Esophagus muscularis mucosa (tissue), 4 donors: ENCODE results near the gene LBHD2. TPM values are rescaled to one million over a fixed set of nuclear protein-coding genes. Genes with fewer than 3 reads are reported as not detected.

Experiments
- DNase-seq: peaks from one replicate; pipeline ENCODE4 v3.0.0-alpha.2; 2017; ENCODE audit errors: extremely low spot score
- H3K27ac ChIP-seq, 4 donors: fragments of 200-600 bp; sonication (generic); replicated peaks in 1 of 4; 1 replicate in 3 of 4; 2 replicates in 1 of 4; pipeline ENCODE4 v1.5.1; 2016 to 2019; ENCODE audit warnings: mild to moderate bottlenecking in 1 of 4
- H3K27me3 ChIP-seq, 4 donors: fragments of 200-600 bp; sonication (generic); one replicate each; pipeline versions ENCODE4 v1.5.1 to v1.6.0; 2016 to 2019
- H3K36me3 ChIP-seq, 4 donors: fragments of 200-600 bp; sonication (generic); one replicate each; pipeline ENCODE4 v1.5.1; 2016 to 2019
- H3K4me1 ChIP-seq, 4 donors: fragments of 200-600 bp; sonication (generic); one replicate each; pipeline ENCODE4 v1.5.1; 2016 to 2019
- H3K4me3 ChIP-seq, 4 donors: fragments of 200-600 bp; sonication (generic); 1 replicate in 2 of 4; 2 replicates in 2 of 4; pipeline ENCODE4 v1.5.1; 2016 to 2019; ENCODE audit warnings: mild to moderate bottlenecking in 4 of 4, moderate library complexity in 1 of 4
- H3K9me3 ChIP-seq, 4 donors: fragments of 200-600 bp; sonication (generic); 1 replicate in 3 of 4; 2 replicates in 1 of 4; pipeline ENCODE4 v1.5.1; 2016 to 2019
- EP300 ChIP-seq: sonication (generic); formaldehyde crosslinking; IDR thresholded peaks from one replicate; pipeline ENCODE4 v1.6.1; 2017; ENCODE audit warnings: antibody characterized with exemption
- POLR2A ChIP-seq: fragments of 450-650 bp; IDR thresholded peaks from one replicate; pipeline ENCODE4 v1.6.1; 2017; ENCODE audit warnings: antibody characterized with exemption, moderate library complexity, mild to moderate bottlenecking, low read depth
- POLR2AphosphoS5 ChIP-seq, 2 donors: sonication (generic); formaldehyde crosslinking; IDR thresholded peaks; one replicate each; pipeline ENCODE4 v1.6.1; 2017; ENCODE audit warnings: antibody characterized with exemption in 2 of 2
- WGBS: methylation state at CpG from one replicate; pipeline ENCODE4 v1.1.5; 2018; 5-methylcytosine and 5-hydroxymethylcytosine counted together
- intact Hi-C: fragments of 100-400 bp; cut with DNase I; formaldehyde crosslinking; loops from one replicate; pipeline ENCODE4 v1.15.1; 2023
- total RNA-seq, 4 donors: library from RNA; depleted of rRNA; stranded (reverse); fragments of >200 nt; gene quantifications; one replicate each; pipeline versions ENCODE4 v1.1.0 to v1.2.1, GENCODE V29; 2016
- TF ChIP-seq, protein P1 (sequence below), 3 experiments: fragments of 200-600 bp in 2 of 3; fragments of 450-650 bp in 1 of 3; sonication (generic) in 2 of 3; IDR thresholded peaks; one replicate each; pipeline ENCODE4 v1.5.1; 2017 to 2019; ENCODE audit warnings: antibody characterized with exemption in 3 of 3, mild to moderate bottlenecking in 2 of 3, moderate library complexity in 1 of 3

Gene LBHD2
- total RNA-seq, 4 donors from 2014 or later, result not detected

DNA sequence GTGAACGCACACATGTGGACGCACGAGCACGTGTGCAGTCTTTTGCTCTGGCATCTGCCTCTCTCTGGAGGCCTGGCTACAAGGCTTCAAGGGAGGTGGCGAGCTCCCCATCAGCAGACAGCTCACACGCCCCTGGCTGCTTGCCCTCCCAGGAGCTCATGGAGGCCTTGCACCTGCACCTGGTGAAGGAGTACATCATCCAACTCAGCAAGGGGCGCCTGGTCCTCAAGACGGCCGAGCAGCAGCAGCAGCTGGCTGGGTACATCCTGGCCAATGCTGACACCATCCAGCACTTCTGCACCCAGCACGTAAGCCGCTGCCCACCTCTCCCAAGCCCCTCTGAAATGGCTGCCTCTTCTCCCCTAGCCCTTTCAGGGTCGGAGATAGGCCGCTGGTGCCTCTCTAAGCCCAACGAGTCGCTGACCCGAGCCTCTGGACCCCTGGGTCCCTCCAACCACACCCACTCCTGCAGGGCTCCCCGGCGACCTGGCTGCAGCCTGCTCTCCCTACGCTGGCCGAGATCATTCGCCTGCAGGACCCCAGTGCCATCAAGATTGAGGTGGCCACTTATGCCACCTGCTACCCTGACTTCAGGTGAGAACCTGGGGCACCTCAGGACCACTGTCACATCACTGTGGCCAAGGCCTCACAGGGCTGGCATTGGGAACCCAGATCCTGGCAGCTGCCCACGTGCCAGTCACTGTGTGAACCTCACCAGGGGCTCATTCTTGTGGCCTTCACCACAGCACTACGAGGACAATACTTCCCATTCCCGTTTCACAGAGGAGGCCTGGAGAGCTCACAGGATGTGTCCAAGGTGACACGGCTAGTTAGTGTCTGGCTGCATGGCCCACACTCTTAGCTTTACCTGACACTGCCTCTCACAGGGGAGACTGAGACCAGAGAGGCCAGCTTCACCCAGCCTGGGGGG lies 49.5 kb downstream of the LBHD2 start:
- Histone ChIP-seq H3K4me3 (no peak overlapping the region), H3K9me3 (no peaks in the 10 kb centered on the region), H3K36me3 (peaks cover 6 to 70% (median 64%) of the 10 kb centered on the region in 4 donors), H3K27ac (no peak overlapping the region), H3K4me1 (peaks cover 24 to 61% (median 52%) of the 10 kb centered on the region in 4 donors), H3K27me3 (no peaks in the 10 kb centered on the region)
- 96% methylated on average over 20 of the region's 25 CpGs for WGBS
- no peak for TF ChIP-seq POLR2A
- TF ChIP-seq, protein P1, sequence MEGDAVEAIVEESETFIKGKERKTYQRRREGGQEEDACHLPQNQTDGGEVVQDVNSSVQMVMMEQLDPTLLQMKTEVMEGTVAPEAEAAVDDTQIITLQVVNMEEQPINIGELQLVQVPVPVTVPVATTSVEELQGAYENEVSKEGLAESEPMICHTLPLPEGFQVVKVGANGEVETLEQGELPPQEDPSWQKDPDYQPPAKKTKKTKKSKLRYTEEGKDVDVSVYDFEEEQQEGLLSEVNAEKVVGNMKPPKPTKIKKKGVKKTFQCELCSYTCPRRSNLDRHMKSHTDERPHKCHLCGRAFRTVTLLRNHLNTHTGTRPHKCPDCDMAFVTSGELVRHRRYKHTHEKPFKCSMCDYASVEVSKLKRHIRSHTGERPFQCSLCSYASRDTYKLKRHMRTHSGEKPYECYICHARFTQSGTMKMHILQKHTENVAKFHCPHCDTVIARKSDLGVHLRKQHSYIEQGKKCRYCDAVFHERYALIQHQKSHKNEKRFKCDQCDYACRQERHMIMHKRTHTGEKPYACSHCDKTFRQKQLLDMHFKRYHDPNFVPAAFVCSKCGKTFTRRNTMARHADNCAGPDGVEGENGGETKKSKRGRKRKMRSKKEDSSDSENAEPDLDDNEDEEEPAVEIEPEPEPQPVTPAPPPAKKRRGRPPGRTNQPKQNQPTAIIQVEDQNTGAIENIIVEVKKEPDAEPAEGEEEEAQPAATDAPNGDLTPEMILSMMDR (IDR thresholded peaks at IDR 0.05), result no peak
- TF ChIP-seq POLR2AphosphoS5 (IDR thresholded peaks at IDR 0.05), result no peak
- no peak for TF ChIP-seq EP300
- intact Hi-C loops, result no loop called here
- no peak for DNase-seq

DNA sequence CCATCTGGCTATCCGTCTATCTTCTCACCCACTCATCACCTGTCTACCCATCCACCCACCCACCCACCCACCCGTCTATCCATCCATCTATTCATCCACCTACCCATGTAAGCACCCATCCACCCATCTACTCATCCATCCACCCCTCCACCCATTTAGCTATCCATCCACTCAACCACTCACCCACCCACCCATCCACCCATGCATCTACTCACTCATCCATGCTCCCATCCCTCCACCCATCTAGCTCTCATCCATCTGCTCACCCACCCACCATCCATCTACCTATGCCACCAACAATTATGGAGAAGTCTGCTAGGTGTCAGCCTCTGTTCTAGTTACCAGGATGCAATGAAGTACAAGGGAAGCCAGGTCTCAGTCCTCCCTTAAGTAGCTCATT lies 50.4 kb downstream of the LBHD2 start:
- TF ChIP-seq EP300, result no peak
- TF ChIP-seq POLR2AphosphoS5 (IDR thresholded peaks at IDR 0.05), result no peak
- TF ChIP-seq, protein P1 (IDR thresholded peaks at IDR 0.05), result no peak
- TF ChIP-seq POLR2A, result no peak
- DNase-seq, result no peak
- peaks cover 6 to 69% (median 64%) of the 10 kb centered on the region in 4 donors for H3K36me3 ChIP-seq

DNA sequence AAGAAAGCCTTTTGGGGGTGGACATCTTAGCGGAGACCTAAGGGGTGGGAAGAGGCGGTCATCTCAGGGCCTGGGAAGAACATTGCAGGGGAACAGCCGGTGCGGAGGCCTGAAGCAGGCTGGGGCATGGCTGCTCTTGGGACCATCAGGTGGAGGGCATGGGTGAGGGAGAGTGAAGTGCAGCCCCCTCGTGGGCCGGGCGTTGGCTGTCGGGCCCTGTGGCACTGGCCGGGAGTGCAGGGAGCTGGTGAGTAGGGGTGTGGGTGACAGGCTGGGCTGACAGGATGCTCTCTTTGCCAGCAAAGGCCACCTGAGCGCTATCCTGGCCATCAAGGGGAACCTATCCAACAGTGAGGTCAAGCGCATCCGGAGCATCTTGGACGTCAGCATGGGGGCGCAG lies 50.9 kb downstream of the LBHD2 start:
- no peak overlapping the region for H3K27ac ChIP-seq
- no peak for DNase-seq
- H3K4me3 ChIP-seq, result no peak overlapping the region
- H3K36me3 ChIP-seq, result peaks cover 6 to 63% (median 60%) of the 10 kb centered on the region in 4 donors
- over 99% methylated on average over 14 of the region's 14 CpGs for WGBS
- H3K27me3 ChIP-seq, result peaks cover 0 to 12% (median 5%) of the 10 kb centered on the region in 4 donors
- H3K4me1 ChIP-seq, result peaks cover 25 to 58% (median 50%) of the 10 kb centered on the region in 4 donors
- no peaks in the 10 kb centered on the region for H3K9me3 ChIP-seq
- intact Hi-C loops, result no loop called here
- TF ChIP-seq, protein P1 (IDR thresholded peaks at IDR 0.05), result no peak
- TF ChIP-seq POLR2A, result no peak
- no peak for TF ChIP-seq EP300
- TF ChIP-seq POLR2AphosphoS5 (IDR thresholded peaks at IDR 0.05), result no peak

More for the DNA sequence above, 50.4 kb downstream of the LBHD2 start:
- no peak overlapping the region for H3K27ac ChIP-seq
- no peak overlapping the region for H3K4me3 ChIP-seq
- peaks cover 0 to 8% (median 4%) of the 10 kb centered on the region in 4 donors for H3K27me3 ChIP-seq
- 69% methylated on average over 2 of the region's 2 CpGs for WGBS
- intact Hi-C loops, result no loop called here
- H3K9me3 ChIP-seq, result no peaks in the 10 kb centered on the region
- H3K4me1 ChIP-seq, result peaks cover 25 to 61% (median 52%) of the 10 kb centered on the region in 4 donors

DNA sequence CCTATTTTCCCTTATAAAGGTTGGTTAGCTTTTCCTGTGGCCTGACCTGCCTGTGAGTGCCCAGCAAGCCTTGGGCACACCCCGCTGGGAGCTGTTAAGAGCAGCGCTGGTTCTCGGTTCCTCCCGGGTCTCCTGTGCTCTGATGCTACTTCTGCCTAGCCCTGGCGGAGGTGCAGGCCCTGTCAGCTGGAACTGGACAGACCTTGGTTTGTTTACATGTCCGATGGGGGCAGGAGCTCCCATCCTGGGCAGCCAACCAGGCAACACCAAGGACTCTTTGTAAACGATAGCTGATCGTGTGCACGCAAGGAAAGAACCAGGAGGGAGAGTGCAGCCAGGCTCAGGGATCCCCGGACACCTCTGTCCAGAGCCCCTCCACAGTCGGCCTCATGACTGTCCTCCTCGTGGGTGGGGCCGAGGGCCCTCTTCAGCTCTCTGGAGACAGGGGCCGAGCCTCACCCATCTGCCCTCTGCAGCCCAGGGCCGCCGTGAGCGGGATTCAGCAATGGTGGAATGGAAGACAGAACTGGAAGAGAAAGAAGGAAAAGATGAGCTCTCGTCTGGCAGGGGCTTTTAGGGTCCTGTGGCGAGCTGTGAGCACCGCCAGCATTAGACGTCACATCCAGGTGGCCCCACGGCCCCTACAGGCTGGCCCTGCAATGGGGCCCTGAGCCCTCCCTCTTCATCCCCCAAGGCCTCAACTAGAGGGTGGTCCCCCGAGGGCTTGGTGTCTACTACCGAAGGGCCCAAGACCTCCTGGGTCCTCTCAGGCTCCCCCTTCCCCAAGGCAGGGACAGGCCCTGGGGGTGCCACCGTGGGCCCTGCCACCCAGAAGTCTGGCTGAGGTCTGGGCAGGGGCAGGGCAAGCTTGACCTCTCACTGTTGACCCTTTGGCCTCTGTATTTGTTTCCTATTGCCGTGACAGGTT lies 51.6 kb downstream of the LBHD2 start:
- Histone ChIP-seq H3K27me3 (peaks cover 0 to 17% (median 5%) of the 10 kb centered on the region in 4 donors), H3K27ac (no peak overlapping the region), H3K4me1 (peaks cover 20 to 51% (median 44%) of the 10 kb centered on the region in 4 donors), H3K9me3 (no peaks in the 10 kb centered on the region), H3K4me3 (no peak overlapping the region), H3K36me3 (peaks cover 6 to 57% (median 53%) of the 10 kb centered on the region in 4 donors)
- no peak for DNase-seq
- TF ChIP-seq, protein P1 (IDR thresholded peaks at IDR 0.05), result no peak
- TF ChIP-seq EP300 (no peak), POLR2A (no peak), POLR2AphosphoS5 (IDR thresholded peaks at IDR 0.05) (no peak)
- intact Hi-C loops, result no loop called here
- 92% methylated on average over 23 of the region's 26 CpGs for WGBS
